ENCODE data around the gene R3HDM4.
"Not testable (repeated sequence)": the region's sequence is repeated elsewhere in the genome, so short reads cannot be mapped to it uniquely, and the experiment has no call there.

R3HDM4 gene

GRCh38 chr19:871446-872265 is 41.4 kb downstream of the R3HDM4 start:
- DNase-seq = no peak

GRCh38 chr19:870963-871401 is 42.0 kb downstream of the R3HDM4 start:
- no peak for DNase-seq

GRCh38 chr19:870314-870713 is 42.7 kb downstream of the R3HDM4 start:
- DNase-seq = no peak

GRCh38 chr19:869245-870177 is 43.5 kb downstream of the R3HDM4 start:
- DNase-seq = no peak

- no peak for DNase-seq
These were observed 44.4 kb downstream of the R3HDM4 start for GRCh38 chr19:868458-869244.

- DNase-seq = no peak
These were observed 45.1 kb downstream of the R3HDM4 start for GRCh38 chr19:867855-868457.

- no peak for DNase-seq
These were observed 45.7 kb downstream of the R3HDM4 start for GRCh38 chr19:867301-867793.

GRCh38 chr19:866769-867300 is 46.2 kb downstream of the R3HDM4 start:
- DNase-seq = no peak

- no peak for DNase-seq
These were observed 49.8 kb downstream of the R3HDM4 start for GRCh38 chr19:863315-863620.

GRCh38 chr19:862581-863314 is 50.3 kb downstream of the R3HDM4 start:
- peak; percentile 70 for DNase-seq

GRCh38 chr19:861756-862580 is 51.1 kb downstream of the R3HDM4 start:
- peak; percentile 63 for DNase-seq

GRCh38 chr19:861141-861755 is 51.8 kb downstream of the R3HDM4 start:
- no peak for DNase-seq

GRCh38 chr19:858868-859843 is 53.9 kb downstream of the R3HDM4 start, which contains the start of gene CFD:
CFD (plus strand) TSS chr19:859664; CDS start chr19:859690, 26 bp downstream.
- no peak for DNase-seq

- DNase-seq = no peak
These were observed 54.7 kb downstream of the R3HDM4 start for GRCh38 chr19:858284-858683.

GRCh38 chr19:855566-856120 is 57.4 kb downstream of the R3HDM4 start:
- no peak for DNase-seq

GRCh38 chr19:855142-855541 is 57.9 kb downstream of the R3HDM4 start:
- DNase-seq = no peak

GRCh38 chr19:854549-854948 is 58.5 kb downstream of the R3HDM4 start:
- DNase-seq = no peak

- DNase-seq = not testable (repeated sequence)
These were observed 59.3 kb downstream of the R3HDM4 start for GRCh38 chr19:853614-854220.

All from activated T-cell treated with anti-CD3 and anti-CD28 coated beads for 4 hours (primary cell).